OCI-M2 (cell line): Measurements from ENCODE around the gene ZNF439.
"Not testable (repeated sequence)": the region's sequence is repeated elsewhere in the genome, so short reads cannot be mapped to it uniquely, and the experiment has no call there.

ENCODE experiments used
- DNase-seq: peaks from one replicate; lab custom pipeline; 2025; ENCODE audit not compliant: unreplicated experiment; lab: John Stamatoyannopoulos, UW

Gene ZNF439

DNA sequence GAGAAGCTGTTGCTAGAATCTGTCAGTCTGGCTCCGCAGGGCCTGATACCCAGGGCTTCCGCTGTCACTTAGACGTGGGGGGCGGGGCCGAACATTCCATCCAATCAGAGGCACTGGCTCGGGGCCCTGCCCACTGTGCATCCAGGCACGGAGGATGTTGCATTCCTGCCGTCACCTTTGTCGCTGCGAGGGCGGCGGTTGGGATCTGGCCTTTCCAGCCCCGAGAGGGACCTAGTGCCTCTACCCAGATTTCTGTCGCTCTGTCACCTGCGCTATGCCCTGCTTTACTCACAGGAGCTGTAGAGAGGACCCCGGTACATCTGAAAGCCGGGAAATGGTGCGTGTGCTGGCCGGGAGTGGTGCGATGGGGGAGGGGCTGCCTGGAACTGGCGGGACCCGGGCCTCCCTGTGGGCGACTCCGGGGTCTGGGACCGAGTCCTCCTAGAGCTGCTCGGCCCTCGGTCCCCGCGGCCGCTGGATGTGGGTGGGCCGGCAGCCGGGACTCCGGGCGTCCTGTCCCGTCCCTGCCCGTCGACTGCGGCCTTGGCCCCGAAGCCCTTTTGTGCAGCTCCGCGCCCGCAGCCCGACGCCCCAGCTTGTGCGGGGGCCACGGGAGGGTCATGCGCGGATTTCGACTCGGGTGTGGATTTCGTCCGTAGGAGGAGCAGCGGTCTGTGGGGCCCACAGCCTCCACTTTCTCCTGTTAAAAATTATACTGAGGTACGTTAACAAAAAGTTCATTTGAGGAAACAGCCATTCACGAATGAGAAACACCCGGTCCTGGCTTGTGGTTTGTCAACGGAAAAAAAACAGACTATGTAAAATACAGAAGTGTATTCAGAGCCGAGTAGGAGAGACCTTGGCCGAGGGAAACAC lies at the start of gene ZNF439:
TSS of gene ZNF439 (plus strand) at position 133 of the 876 bp plus-strand sequence. CDS start at position 275, 142 bp downstream.
- peak; percentile 99 for DNase-seq

DNA sequence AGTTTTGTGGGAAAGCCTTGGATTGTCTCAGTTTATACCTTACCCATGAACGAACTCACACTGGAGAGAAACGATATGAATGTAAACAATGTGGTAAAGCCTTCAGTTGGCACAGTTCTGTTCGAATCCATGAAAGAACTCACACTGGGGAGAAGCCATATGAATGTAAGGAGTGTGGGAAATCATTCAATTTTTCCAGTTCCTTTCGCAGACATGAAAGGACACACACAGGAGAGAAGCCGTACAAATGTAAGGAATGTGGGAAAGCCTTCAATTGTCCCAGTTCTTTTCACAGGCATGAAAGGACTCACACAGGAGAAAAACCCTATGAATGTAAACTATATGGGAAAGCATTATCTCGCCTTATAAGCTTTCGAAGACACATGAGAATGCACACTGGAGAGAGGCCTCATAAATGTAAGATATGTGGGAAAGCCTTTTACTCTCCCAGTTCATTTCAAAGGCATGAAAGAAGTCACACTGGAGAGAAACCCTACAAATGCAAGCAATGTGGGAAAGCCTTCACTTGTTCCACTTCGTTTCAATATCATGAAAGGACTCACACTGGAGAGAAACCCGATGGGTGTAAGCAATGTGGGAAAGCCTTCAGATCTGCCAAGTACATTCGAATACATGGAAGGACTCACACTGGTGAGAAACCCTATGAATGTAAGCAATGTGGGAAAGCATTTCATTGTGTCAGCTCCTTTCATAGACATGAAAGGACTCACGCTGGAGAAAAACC lies 42.0 kb upstream of the ZNF439 start:
- no peak for DNase-seq

- no peak for DNase-seq
Observed at GRCh38 chr19:11807099-11807380, 41.5 kb upstream of the ZNF439 start.

DNA sequence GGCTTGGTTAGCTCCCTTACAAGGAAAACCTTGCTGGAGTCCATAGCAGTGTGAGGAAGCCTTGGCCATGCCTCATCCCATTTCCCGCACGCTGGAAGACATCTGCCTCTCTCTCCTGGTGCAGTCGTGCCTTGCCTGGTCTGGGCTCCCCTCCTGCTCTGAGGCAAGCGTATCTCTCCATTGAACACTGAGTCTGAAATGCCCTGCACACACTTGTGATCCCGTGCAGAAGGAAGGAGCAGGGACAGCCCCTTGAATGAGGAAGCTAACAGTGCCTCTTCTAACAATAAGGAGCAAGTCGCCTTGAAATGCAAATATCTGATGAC lies 34.9 kb upstream of the ZNF439 start:
- no peak for DNase-seq

GRCh38 chr19:11814029-11814699 lies 34.4 kb upstream of the ZNF439 start, which contains the start of gene ZNF440:
TSS of gene ZNF440 (plus strand) at chr19:11814273. CDS start at chr19:11814448, 175 bp downstream.
- peak; percentile 100 for DNase-seq

DNA sequence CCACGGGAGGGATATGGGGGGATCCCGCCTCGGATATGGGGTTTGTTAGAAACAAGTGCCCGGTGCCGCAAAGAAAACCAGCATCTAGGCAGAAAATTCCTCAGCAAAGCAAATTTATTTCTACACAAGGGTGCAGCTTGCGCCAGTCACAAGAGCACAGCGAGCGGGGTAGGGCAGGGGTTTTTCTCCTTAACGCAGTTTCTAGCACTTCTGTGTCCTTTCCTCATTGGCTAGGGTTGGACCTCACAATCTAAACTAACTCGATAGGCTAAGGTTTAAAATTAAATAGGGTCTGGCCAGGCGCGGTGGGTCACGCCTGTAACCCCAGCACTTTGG lies 33.9 kb upstream of the ZNF439 start:
- DNase-seq = no peak

DNA sequence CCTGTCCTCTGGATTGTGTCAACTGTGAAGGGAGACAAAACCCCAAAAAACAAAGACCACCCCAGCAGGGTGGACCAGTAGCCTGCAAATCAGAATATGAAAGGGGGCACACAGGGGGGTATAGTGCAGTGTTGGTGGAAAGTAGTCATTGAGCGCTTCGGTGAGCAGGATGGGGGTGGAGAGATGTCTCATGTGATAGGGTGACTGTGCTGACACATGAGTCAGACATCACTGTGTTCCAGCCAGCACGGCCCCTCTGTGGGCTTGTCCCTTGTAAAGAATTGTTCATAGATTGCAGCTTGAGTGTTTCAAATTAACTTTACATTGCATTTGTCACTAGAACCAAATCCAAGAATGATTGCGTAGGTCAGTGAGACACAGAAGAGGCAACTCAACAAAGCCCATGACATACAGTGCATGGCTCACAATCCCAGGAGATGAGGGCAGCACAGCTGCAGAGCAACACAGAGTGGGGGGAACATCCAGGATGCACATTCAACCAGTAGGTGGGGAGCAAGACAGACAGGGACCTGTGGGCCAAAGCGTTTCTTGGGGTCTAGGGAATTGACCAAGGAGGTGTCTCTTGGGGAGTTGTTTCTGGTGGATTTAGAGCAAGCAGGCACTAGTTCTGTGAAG lies 26.9 kb upstream of the ZNF439 start:
- DNase-seq = no peak

DNA sequence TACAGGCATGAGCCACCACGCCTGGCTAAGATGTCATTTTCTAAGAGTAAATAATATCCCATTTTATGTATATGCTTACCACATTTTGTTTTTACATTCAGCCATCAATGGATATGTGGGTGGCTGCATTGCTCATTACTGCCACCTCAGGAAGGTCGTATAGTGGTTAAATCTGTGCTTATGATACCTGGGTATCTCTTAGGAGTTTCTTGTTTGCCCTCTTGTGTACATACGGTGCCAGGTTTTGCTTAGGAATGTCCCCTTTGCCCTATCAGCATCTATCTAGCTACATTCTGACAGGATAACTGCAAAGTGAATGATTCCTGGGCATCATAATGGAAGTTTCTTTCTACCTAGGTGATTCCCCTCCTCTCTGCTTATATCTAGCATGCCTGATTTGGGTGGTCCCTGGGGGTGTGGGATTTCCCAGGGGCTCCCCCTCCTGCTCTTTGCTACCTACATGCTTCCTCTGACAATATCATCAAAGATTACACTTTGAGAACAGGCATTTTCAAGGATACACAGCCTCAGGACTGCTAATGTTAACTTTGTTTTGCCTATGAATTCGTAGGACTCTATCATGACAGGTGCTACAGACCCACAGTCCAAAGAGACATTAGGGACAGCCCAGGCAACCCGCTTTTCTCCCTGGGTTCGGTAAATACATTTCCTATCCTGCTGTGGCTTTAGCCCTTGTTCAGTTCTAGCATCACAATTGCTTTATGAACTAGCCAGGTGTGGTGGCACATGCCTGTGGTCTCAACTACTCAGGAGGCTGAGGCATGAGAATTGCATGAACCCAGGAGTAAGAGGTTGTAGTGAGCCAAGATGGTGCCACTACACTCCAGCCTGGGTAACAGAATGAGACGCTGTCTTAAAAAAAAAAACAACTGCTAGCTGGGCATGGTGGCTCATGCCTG lies 19.3 kb upstream of the ZNF439 start:
- not testable (repeated sequence) for DNase-seq

DNA sequence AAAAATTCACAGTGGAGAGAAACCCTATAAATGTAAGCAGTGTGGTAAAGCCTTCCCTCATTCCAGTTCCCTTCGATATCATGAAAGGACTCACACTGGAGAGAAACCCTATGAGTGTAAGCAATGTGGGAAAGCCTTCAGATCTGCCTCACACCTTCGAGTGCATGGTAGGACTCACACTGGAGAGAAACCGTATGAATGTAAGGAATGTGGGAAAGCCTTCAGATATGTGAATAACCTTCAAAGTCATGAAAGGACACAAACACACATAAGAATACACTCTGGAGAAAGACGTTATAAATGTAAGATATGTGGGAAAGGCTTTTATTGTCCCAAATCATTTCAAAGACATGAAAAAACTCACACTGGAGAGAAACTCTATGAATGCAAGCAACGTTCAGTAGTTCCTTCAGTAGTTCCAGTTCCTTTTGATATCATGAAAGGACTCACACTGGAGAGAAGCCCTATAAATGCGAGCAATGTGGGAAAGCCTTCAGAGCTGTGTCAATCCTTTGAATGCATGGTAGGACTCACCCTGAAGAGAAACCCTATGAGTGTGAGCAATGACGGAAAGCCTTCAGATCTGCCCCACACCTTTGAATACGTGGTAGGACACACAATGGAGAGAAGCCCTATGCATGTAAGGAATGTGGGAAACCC lies 16.1 kb upstream of the ZNF439 start:
- DNase-seq = no peak

GRCh38 chr19:11833541-11833940 lies 15.0 kb upstream of the ZNF439 start:
- no peak for DNase-seq

GRCh38 chr19:11835626-11836066 lies 12.9 kb upstream of the ZNF439 start:
- DNase-seq = peak; percentile 88

- no peak for DNase-seq
Observed at GRCh38 chr19:11843722-11844121, 4.8 kb upstream of the ZNF439 start.

GRCh38 chr19:11847615-11848014 lies 911 bp upstream of the ZNF439 start:
- DNase-seq = not testable (repeated sequence)

- no peak for DNase-seq
Observed at GRCh38 chr19:11848200-11848593, 329 bp upstream of the ZNF439 start.

DNA sequence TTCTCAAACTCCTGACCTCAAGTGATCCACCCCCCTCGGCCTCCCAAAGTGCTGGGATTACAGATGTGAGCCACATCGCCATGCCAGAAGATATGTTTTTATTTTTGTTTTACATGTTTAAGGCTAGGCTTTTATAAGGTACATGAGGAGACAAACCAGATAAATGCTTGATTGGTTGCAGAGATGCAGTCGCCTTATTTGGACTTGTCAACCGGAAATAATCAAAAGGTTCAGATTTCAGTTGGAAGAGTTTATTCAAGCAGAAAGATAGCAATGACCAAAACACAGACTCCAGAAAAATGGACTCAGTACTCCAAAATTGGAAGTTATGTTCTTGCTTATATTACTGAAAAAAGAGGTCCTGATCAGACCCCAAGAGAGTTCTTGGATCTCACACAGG lies 1.8 kb downstream of the ZNF439 start:
- not testable (repeated sequence) for DNase-seq

- no peak for DNase-seq
Observed at GRCh38 chr19:11853358-11853757, 4.8 kb downstream of the ZNF439 start.

DNA sequence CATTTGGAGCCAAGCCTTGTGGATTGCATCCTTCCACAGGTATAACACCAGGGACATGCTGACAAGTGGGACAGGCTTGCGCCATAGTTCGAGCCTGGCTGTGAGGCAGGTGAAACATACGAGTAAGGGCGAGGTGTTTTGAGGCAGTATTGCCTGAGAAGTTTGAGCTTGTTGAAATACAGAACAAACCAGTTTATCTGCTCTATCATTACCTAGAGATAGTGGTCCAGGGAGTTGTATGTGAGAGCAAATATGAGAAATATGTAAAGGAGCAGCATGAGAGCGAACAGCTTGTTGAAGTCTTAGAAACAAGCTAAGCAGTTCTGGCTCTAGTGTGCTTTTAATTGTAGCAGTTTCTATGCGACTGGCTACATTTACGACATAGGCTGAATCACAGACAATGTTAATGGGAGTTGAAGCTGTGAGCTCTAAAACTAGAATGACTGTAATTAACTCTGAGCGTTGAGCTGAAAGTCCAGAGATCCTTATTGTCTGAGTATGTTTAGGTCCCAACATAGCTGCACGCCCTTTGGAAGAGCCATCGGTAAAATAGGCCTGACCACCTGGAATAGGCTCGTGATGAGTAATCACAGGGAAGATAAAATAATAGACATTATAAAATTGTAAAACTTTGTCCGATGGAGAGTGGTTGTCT lies 8.2 kb downstream of the ZNF439 start:
- DNase-seq = no peak

DNA sequence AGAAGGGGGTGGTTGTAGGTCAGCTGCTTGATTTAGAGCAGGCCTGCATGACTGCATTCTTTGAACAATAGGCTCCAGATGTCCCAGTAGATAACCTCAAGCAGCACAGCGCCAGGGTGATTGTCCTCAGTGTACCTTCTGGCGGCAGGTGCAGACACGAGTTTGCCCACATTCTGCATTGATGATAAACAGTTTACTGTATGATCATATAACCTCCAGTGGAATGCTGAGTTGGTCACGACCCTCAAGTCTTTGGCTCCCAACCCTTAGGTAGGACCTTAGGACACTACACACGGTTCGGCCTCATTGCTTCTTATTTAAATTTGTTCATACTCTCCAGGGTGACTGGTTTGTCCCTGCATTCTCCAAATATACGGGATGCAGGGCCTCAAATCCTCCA lies 12.2 kb downstream of the ZNF439 start:
- no peak for DNase-seq

DNA sequence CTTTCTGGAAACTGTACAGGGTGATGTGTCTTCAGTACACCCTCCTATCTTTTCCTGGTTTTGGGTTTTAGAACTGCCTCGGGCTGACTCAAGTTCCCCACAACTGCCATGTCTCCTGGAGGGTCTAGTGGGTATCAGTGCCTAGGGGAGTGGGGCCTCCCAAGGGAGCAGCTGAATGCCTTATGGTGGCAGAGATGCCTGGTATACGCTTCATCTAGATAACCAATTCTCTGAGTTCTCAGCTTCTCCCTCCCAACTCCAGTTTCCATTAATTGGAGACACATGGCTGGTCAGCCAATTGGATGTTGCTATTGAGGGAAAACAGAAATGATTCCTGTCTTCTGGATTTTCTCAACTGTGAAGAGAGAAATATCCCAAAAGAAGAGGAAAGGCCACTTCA lies 12.8 kb downstream of the ZNF439 start:
- no peak for DNase-seq
